B cell (primary cell): Measurements from ENCODE around the gene TMC7. TPM values are rescaled to one million over a fixed set of nuclear protein-coding genes. Genes with fewer than 3 reads are reported as not detected.

Source experiments
- ATAC-seq: fragments of 200-7000 bp; cut with Tn5 transposase; one replicate; pipeline ENCODE4 v1.10.0; 2021; ENCODE audit warnings: low read depth, mild to moderate bottlenecking, moderate number of reproducible peaks, moderate library complexity
- CTCF ChIA-PET: fragments of 350-600 bp; sonication (Branson Sonifier 250); formaldehyde crosslinking; loops from one replicate; lab custom pipeline; 2021; ENCODE audit warnings: antibody characterized with exemption, inconsistent platforms; lab: Charles Lee
- POLR2A ChIA-PET: fragments of 350-600 bp; sonication (Branson Sonifier 250); formaldehyde crosslinking; loops from one replicate; lab custom pipeline; 2021; ENCODE audit warnings: antibody characterized with exemption; lab: Charles Lee
- DNase-seq: peaks from one replicate; pipeline ENCODE4 v3.0.0; 2013
- H2AFZ ChIP-seq: 2 replicates; pipeline ENCODE4 v1.6.1; 2012; ENCODE audit warnings: mild to moderate bottlenecking, low read depth, low read length; ENCODE audit not compliant: insufficient read depth, poor library complexity, severe bottlenecking
- H3K27ac ChIP-seq, 2 donors: 1 replicate in 1 of 2; 2 replicates in 1 of 2; pipeline ENCODE4 v1.5.1; 2012 to 2013; ENCODE audit warnings: low read length in 2 of 2, mild to moderate bottlenecking in 2 of 2, moderate library complexity in 1 of 2
- H3K27me3 ChIP-seq, 4 experiments: fragments of 200-600 bp in 1 of 4; sonication (generic) in 1 of 4; replicated peaks in 1 of 4; 1 replicate in 2 of 4; 2 replicates in 2 of 4; pipeline versions ENCODE4 v1.6.1 to v1.7.0; 2013 to 2016; ENCODE audit warnings: low read length in 3 of 4, mild to moderate bottlenecking in 2 of 4, mixed read lengths in 1 of 4, moderate library complexity in 1 of 4; ENCODE audit not compliant: insufficient read depth in 4 of 4, control insufficient read depth in 3 of 4; ENCODE audit errors: control extremely low read depth in 1 of 4
- H3K36me3 ChIP-seq, 2 experiments: replicated peaks in 1 of 2; 1 replicate in 1 of 2; 2 replicates in 1 of 2; pipeline versions ENCODE4 v1.6.1 to v1.7.1; 2013; ENCODE audit warnings: low read length in 1 of 2; ENCODE audit not compliant: insufficient read depth in 2 of 2, control insufficient read depth in 1 of 2; ENCODE audit errors: control extremely low read depth in 1 of 2, extremely low read depth in 1 of 2
- H3K4me1 ChIP-seq, 2 donors: fragments of 200-600 bp in 1 of 2; sonication (generic) in 1 of 2; 1 replicate in 1 of 2; 2 replicates in 1 of 2; pipeline versions ENCODE4 v1.5.1 to v1.6.1; 2013 to 2017; ENCODE audit warnings: low read length in 2 of 2; ENCODE audit not compliant: control insufficient read depth in 2 of 2, insufficient read depth in 2 of 2
- H3K4me2 ChIP-seq: replicated peaks from 2 replicates; pipeline ENCODE3; 2012; ENCODE audit warnings: mild to moderate bottlenecking, low read depth, low read length; ENCODE audit not compliant: poor library complexity, severe bottlenecking
- H3K4me3 ChIP-seq, 5 experiments: fragments of 200-600 bp in 1 of 5; sonication (generic) in 1 of 5; 1 replicate in 3 of 5; 2 replicates in 2 of 5; pipeline versions ENCODE4 v1.5.1 to v1.7.0; 2011 to 2016; ENCODE audit warnings: low read length in 4 of 5, mild to moderate bottlenecking in 4 of 5, low read depth in 2 of 5, control low read depth in 1 of 5, moderate library complexity in 1 of 5; ENCODE audit not compliant: insufficient read depth in 1 of 5; ENCODE audit errors: control extremely low read depth in 1 of 5, extremely low read depth in 1 of 5
- H3K79me2 ChIP-seq: fragments of 200-600 bp; sonication (generic); one replicate; pipeline ENCODE4 v1.6.0; 2016; ENCODE audit warnings: low read length; ENCODE audit not compliant: control insufficient read depth, insufficient read depth
- H3K9ac ChIP-seq: fragments of 200-600 bp; sonication (generic); 2 replicates; pipeline ENCODE4 v1.6.1; 2017; ENCODE audit warnings: mild to moderate bottlenecking, low read length, moderate library complexity
- H3K9me3 ChIP-seq, 3 donors: one replicate each; pipeline versions ENCODE4 v1.6.1 to v1.7.1; 2013; ENCODE audit warnings: low read length in 2 of 3; ENCODE audit not compliant: control insufficient read depth in 2 of 3, insufficient read depth in 1 of 3; ENCODE audit errors: control extremely low read depth in 1 of 3
- H4K20me1 ChIP-seq: 2 replicates; pipeline ENCODE4 v1.6.0; 2012; ENCODE audit warnings: mild to moderate bottlenecking, low read length; ENCODE audit not compliant: insufficient read depth, control insufficient read depth, poor library complexity, severe bottlenecking
- H3K27ac Mint-ChIP-seq: one replicate; pipeline ENCODE4 v1.8.0; 2021; ENCODE audit warnings: mixed read lengths
- H3K27me3 Mint-ChIP-seq: one replicate; pipeline ENCODE4 v1.8.0; 2021; ENCODE audit warnings: mixed read lengths
- H3K4me1 Mint-ChIP-seq: one replicate; pipeline ENCODE4 v1.8.0; 2021; ENCODE audit warnings: mixed read lengths
- H3K4me3 Mint-ChIP-seq: one replicate; pipeline ENCODE4 v1.8.0; 2021; ENCODE audit warnings: mixed read lengths
- H3K9me3 Mint-ChIP-seq: one replicate; pipeline ENCODE4 v1.8.0; 2022; ENCODE audit warnings: mixed read lengths; ENCODE audit not compliant: insufficient read depth
- CTCF ChIP-seq: fragments of 200-600 bp; IDR thresholded peaks from one replicate; pipeline ENCODE4 v1.8.0; 2022; ENCODE audit warnings: antibody characterized with exemption, mild to moderate bottlenecking
- EZH2 ChIP-seq: IDR thresholded peaks from 2 replicates; pipeline ENCODE4 v1.6.1; 2012; ENCODE audit warnings: borderline replicate concordance, low read depth, mild to moderate bottlenecking, moderate library complexity, low read length; ENCODE audit not compliant: insufficient read depth, poor library complexity, severe bottlenecking
- WGBS: methylation state at CpG from one replicate; pipeline ENCODE4 v1.1.5; 2013; ENCODE audit warnings: missing lambda C conversion rate; ENCODE audit not compliant: insufficient coverage; 5-methylcytosine and 5-hydroxymethylcytosine counted together
- intact Hi-C: fragments of 100-400 bp; cut with micrococcal nuclease; formaldehyde crosslinking; loops from one replicate; pipeline ENCODE4 v1.10.0; 2022
- polyA plus RNA-seq: library from polyadenylated mRNA; depleted of rRNA; stranded (reverse); fragments of >200 nt; gene quantifications from 2 replicates; pipeline ENCODE4 v1.2.3, GENCODE V29; 2012
- total RNA-seq, 2 donors: library from RNA; stranded (reverse); fragments of 120-200 nt in 1 of 2; gene quantifications; 1 replicate in 1 of 2; 2 replicates in 1 of 2; pipeline versions ENCODE4 v1.2.3 to v1.2.4, GENCODE V29; 2013 to 2022

Gene TMC7
- total and polyA plus RNA-seq, 2 donors (not counting 1 experiment from before 2014, with no cell fraction given), result not detected

GRCh38 chr16:19093631-19094541 lies 110.2 kb downstream of the TMC7 start:
- DNase-seq (no peak), ATAC-seq (no peak)
- TF ChIP-seq EZH2 (no peak), CTCF (no peak)
- peaks cover 11% of the 10 kb centered on the region for H3K9me3 Mint-ChIP-seq
- H3K4me1 ChIP-seq, result no peaks in the 10 kb centered on the region
- 91% methylated on average over 10 of the region's 15 CpGs for WGBS
- no peaks in the 10 kb centered on the region for H4K20me1 ChIP-seq
- ChIA-PET POLR2A (interaction anchor here (0.8 to 1.0 kb wide), 2 partner anchors 24 to 266 kb away, joined by 4 read pairs; no protein-coding TSS in a partner anchor), CTCF (interaction anchor here (0.6 to 2.4 kb wide), 4 partner anchors 8 to 409 kb away, joined by 3 to 13 read pairs (median 4); no protein-coding TSS in a partner anchor)
- no peak overlapping the region for H3K4me3 ChIP-seq
- H3K4me2 ChIP-seq, result no peak overlapping the region
- H3K4me3 Mint-ChIP-seq, result no peak overlapping the region
- no peak overlapping the region for H2AFZ ChIP-seq
- H3K9ac ChIP-seq, result no peak overlapping the region
- H3K27me3 Mint-ChIP-seq, result no peaks in the 10 kb centered on the region
- H3K4me1 Mint-ChIP-seq, result peaks cover 11% of the 10 kb centered on the region
- H3K27me3 ChIP-seq, result no peaks in the 10 kb centered on the region
- H3K36me3 ChIP-seq, result no peaks in the 10 kb centered on the region
- intact Hi-C loops, result no loop called here
- peaks cover 0 to 8% (median 3%) of the 10 kb centered on the region in 3 donors for H3K9me3 ChIP-seq
- no peaks in the 10 kb centered on the region for H3K79me2 ChIP-seq
- no peak overlapping the region for H3K27ac Mint-ChIP-seq
- H3K27ac ChIP-seq, result no peak overlapping the region
